ENCODE measurements around the gene TRAF5.
A peak's percentile ranks its signal among the peaks of the same experiment; 100 is the strongest.
"Not testable (repeated sequence)": the region's sequence is repeated elsewhere in the genome, so short reads cannot be mapped to it uniquely, and the experiment has no call there.

The TRAF5 gene

DNA sequence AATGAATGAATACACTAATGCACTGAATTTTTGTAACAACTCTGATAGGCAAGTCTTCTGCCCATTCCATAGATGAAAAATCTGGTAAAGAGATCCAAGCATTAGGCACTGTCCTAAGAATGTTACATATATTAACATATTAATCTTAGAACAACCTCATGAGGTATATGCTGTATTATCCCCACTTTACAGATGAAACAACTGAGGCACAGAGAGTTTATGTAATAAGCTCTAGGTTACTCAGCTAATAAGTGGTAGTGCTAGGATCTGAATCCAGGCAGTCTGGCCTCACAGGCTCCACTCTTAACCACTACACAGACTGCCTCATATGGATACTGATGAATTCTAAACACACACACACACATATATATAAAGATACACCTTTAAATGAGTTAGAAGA is 52.8 kb downstream of the TRAF5 start:
- DNase-seq = no peak

DNA sequence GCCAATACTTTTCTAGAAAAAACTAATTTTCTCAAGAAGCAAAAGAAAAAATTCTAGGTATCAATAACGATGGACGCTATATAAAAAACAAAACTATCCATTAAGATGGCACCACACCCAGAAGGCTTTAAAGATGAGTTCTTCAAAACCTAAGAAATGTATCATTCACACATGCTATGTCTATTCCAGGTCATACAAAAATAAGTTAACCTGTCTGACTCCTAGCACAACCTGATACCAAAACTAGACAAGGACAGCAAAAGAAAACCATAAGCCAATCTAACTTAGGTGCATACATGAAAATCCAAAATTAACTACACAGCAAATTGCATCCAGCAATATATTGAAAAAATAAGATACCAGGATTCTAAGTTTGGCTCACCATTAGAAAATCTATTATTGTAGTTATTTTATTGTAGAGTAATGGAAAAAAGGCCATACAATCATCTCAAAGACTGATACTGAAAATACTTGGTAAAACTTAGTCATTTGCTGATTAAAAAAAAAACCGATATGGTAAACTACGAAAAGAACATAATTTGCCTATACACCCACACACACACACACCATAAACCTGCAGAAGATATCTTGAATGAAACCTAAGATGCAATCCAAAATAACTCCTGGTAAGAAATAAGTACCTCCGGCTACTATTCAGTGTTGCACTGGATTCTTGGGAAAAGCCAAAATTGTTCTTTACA is 55.0 kb downstream of the TRAF5 start:
- DNase-seq = no peak

DNA sequence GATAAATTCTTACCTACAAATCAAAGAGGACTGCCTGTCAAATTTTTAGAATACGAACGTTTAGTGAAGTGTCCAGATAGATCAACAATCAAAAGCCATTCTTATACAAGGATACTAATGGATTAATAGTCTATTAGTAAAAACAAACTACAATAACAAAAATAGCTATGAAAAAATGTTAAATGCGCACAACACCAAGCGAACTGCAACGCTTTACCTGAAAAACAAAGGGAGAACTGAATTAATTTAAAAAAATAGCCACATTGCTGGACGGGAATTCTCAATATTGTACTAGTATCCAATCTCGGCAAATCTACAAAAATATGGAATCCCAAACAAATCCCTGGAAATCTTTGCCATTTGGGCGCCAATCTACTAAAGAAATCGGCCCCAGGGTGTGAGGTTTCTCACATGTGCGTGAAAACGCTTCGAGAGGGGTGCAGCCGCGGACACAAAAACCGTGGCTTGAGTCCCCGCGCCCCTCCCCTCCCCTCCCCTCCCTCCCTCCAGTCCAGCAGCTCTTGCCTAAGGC is 55.6 kb downstream of the TRAF5 start:
- no peak for DNase-seq

DNA sequence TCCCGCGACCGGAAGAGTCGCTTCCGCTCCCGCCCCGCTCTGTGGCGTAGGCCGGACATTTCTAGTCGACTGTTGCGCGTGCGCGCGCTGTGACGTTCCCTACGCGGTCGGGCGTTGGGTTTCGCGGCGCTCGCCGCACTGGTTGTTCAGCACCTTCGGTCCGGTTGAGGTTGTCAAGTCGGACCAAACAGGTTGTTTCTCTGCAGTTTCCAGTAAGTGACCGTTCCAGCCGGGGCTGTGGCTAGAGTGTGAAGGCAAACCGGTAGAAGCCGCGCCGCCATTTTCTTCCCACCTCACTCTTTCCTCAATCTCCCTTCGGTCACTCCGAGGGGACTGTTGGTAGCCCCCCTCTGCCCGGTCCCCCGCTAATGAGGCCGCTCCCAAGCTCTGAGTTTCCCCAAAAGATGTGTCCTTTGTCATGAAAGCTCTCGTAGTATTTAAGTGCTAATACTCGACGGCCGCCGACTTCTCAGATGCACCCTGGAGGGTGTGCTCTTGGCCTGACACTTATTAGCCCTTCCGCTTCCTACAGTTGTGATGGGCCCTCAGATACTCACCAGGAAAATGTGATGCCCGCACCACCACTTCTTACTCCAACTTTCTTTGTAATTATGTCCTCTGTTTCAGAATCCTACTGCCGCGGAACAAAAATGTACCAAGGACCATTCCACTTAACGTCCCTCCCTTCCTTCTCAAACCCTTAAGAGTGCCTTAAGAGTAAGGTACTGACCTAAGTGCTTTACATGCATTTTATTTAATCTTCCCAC is 56.3 kb downstream of the TRAF5 start:
- peak; percentile 34 to 70 (median 52) for DNase-seq

DNA sequence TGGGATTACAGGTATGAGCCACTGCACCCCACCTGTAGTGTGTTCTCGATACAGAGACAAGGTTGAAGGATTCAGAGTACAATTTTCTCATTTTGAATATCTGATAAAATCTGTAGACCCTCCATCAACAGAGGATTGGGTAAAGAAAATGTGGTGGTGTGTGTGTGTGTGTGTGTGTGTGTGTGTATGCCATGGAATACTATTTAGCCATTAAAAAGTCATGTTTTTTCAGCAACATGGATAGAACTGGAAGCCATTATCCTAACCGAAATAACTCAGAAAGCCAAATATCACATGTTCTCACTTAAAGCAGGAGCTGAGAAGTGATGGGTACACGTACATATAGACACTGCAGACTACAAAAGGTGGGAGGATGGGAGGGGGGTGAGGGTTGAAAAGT is 57.9 kb downstream of the TRAF5 start:
- no peak for DNase-seq

DNA sequence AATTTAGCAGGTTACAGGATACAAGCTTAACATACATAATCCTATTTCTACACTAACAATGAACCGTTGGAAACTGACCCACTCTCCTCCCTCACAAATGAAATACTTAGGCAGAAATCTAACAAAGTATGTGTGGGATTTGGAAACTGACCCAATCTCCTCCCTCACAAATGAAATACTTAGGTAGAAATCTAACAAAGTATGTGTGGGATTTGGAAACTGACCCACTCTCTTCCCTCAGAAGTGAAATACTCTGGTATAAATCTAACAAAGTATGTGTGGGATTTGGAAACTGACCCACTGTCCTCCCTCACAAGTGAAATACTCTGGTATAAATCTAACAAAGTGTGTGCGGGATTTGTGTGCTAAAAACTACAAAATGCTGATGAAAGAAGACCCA is 60.3 kb downstream of the TRAF5 start:
- DNase-seq = no peak

DNA sequence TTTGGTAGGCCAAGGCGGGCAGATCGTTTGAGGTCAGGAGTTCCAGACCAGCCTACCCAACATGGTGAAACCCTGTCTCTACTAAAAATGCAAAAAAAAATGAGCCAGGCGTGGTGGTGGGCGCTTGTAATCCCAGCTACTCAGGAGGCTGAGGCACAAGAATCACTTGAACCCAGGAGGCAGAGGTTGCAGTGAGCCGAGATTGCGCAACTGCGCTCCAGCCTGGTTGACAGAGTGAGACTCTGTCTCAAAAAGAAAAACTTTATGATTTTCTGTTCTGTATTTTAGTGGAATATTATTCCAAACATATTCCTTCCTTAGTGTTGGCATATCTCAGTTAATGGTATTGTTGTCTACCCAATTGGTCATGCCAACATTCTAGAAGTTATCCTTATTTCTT is 64.2 kb downstream of the TRAF5 start:
- DNase-seq = not testable (repeated sequence)

DNA sequence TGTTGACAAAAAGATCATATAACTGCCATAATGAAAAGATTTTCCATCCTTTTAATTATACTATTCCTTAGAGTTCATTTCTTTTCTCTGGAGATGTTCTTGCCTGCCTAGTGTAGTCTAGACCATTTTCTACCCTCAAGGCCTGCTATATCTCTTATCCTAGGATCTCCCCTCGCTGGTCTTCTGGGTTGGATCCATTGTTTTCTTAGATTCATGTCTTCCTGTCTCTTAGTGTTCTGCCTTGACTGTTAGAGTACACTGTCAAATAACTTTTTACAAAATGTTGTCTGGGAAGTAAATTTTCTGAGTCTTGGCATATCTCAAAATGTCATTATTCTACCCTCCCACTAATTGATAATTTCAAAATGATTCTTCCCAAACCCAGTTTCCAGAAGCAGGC is 66.6 kb downstream of the TRAF5 start:
- DNase-seq = no peak

DNA sequence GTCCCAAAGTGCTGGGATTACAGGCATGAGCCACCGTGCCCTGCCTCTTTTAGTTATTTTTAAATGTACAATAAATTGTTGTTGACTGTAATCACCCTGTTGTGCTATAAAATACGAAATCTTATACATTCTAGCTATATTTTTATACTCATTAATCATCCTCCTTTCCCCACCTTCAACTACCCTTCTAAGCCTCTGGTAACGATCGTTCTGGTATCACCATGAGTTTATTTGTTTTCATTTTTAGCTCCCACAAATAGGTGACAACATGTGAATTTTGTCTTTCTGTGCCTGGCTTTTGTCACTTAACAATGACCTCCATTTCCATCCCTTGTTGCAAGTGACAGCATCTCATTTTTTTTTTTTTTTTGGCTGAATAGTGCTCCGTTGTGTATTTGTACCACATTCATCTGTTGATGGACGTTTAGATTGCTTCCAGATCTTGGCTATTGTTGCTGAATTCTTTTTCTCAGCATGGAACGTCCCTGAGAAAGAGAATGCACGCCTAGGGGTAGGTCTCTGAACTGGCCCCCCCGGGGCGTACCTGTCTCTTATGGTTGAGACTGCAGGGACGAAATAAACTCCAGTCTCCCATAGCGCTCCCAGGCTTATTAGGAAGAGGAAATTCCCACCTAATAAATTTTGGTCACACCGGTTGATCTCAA is 71.8 kb downstream of the TRAF5 start:
- not testable (repeated sequence) for DNase-seq

DNA sequence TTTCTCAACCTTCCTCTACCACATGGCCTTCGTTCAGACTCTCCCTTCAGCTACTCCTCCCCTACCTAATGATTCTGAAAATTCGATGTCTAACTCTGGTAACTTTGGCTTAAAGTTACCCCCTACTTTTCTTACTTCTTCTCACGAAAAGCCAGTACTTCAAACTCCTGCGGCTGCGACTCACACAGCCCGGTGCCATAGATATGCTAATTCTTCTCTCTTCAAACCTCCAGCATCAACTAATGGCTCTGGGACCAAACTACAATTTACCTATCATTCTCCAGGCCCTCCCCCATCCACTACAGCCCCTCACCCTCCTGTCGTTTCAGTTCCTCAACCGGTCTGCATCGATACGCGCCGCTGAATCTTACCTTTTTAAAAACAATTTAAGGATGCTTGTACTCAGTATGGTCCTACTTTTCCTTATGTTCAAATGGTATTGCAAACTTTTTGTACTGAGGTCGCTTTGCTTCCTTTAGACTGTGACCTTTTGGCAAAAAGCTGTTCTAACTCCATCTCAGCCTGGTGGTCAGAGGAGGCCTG is 73.3 kb downstream of the TRAF5 start:
- DNase-seq = not testable (repeated sequence)

DNA sequence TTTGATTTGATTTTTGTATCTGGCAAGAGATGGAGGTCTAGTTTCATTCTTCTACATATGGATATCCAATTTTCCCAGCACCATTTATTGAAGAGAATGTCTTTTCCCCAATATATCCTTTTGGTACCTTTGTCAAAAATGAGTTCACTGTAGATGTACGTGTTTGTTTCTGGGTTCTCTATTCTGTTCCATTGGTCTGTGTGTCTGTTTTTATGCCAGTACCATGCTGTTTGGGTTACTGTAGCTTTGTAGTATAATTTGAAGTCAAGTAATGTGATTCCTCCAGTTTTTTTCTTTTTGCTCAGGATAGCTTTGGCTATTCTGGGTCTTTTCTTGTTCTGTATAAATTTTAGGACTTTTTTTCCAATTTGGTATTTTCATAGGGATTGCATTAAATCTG is 75.1 kb downstream of the TRAF5 start:
- not testable (repeated sequence) for DNase-seq

DNA sequence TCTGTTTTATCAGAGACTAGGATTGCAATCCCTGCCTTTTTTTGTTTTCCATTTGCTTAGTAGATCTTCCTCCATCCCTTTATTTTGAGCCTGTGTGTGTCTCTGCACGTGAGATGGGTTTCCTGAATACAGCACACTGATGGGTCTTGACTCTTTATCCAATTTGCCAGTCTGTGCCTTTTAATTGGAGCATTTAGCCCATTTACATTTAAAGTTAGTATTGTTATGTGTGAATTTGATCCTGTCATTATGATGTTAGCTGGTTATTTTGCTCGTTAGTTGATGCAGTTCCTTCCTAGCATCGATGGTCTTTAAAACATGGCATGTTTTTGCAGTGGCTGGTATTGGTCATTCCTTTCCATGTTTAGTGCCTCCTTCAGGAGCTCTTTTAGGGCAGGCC is 79.5 kb downstream of the TRAF5 start:
- DNase-seq = not testable (repeated sequence)

DNA sequence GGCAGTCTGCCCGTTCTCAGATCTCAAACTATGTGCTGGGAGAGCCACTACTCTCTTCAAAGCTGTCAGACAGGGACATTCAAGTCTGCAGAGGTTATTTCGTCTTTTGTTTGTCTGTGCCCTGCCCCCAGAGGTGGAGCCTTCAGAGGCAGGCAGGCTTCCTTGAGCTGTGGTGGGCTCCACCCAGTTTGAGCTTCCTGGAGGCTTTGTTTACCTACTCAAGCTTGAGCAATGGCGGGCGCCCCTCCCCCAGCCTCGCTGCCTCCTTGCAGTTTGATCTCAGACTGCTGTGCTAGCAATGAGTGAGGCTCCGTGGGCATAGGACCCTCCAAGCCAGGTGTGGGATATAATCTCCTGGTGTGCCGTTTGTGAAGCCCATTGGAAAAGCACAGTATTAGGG is 81.1 kb downstream of the TRAF5 start:
- not testable (repeated sequence) for DNase-seq

DNA sequence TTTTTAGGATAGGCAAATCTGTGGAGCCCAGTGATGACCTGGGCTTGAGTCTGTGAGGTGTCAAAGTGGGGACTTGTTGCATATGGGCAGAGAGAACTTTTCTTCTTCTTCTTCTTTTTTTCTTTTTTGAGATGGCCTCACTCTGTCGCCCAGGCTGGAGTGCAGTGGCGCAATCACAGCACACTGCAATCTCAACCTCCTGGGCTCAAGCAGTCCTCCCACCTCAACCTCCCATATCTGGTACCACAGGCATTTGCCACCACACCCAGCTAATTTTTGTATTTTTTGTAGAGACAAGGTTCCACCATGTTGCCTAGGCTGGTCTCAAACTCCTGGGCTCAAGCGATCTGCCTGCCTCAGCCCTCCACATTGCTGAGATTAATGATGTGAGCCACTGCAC is 85.0 kb downstream of the TRAF5 start:
- DNase-seq = no peak

DNA sequence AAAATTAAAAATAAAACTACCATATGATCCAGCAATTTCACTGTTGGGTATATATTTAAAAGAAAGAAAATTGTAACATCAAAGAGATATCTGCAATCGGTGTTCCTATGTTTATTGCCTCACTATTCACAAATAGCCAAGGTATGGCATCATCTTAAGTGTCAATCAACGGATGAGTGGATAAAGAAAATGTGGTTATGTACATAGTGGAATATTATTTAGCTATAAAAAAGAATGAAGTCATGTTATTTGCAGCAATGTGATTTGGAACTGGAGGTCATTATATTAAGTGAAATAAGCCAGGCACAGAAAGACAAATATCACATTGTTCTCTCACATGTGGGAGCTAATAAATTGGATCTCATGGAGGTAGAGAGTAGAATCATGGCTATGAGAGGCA is 89.1 kb downstream of the TRAF5 start:
- no peak for DNase-seq

DNA sequence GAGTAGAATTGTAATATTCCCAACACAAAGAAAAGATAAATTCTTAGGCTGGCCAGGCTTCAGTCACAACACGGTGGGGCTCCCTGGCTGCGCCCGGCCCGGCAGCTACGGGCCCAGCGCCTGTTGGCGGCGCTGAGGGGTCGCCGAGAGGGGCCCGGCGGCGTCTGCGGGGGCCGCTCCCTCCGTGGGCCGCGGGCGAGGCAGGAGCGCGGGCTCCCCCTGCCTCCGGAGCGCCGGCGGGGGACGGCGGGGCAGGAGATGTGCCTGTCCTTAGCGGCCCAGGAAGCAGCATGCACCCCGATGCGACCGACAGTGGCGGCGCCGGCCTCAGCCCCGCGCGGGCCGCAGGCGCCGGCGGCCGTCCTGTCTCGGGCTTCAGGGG is 89.6 kb downstream of the TRAF5 start:
- DNase-seq = not testable (repeated sequence)

DNA sequence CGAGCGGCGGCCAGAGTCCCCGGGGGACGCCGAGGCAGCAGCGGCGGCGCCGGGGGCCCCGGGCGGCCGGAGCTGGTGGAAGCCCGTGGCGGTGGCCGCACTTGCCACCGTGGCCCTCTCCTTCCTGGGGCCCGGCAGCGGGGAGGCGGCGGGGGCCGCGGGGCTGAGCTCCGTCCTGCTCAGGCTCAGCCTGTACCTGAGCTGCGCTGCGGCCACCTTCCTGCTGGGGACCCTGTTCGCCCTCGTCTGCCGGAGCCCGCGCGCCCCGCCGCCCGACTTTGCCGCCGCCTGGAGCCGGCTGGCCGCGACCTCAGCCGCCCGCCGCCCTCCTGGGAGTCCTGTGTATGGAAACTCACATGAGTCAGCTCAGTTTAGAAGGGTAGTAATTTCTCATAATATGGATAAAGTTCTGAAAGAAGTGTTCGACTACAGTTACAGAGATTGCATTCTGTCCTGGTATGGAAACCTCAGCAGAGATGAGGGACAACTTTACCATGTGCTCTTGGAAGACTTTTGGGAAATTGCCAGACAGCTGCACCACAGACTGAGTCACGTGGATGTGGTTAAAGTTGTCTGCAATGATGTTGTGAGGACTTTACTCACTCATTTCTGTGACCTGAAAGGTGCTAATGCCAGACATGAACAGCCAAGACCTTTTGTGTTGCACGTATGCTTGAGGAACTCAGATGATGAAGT is 90.1 kb downstream of the TRAF5 start:
- peak in 1 of 4 experiments; percentile 3 for DNase-seq

DNA sequence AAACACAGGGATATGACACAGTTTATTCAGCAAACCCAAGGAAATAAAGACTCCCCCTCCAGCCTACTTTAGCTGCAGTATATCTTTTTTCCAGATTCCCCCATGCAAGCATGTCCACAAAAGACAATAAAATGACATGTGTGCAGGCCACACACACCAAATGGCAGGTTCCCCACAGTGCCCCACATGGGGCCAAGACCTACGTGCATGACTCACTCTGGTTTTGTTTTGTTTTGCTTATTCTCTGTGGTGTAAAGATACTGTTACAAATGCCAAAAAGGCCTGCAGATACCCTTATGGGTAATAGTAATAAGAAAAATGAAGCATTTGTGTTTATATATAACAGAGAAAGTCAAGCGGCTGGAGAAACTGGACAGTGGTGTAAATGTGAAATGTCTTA is 93.8 kb downstream of the TRAF5 start:
- DNase-seq = no peak

DNA sequence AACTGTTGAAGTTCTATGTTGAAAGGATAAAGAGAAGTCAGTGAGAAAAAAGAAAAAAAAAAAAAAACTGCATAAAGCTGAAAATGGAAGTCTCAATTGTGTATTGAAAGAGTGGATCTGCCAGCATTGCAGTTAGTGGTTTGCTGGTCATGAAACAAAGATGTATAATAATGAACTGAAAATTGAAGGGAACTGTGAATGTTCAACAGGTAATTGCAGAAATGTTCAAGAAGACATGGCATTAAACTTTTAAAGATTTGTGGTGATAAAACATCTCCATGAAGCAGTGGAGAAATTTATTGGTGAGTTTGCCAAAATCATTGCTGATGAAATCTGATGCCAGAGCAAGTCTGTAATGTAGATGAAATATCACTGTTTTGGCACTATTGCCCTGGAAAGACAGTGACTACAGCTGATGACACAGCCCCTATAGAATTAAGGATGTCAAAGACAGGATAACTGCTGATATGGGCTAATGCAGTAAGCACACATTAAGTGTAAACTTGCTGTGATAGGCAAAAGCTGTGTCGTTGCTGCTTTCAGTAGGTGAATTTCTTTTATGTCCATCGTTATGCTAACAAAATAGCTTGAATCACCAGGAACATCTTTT is 94.3 kb downstream of the TRAF5 start:
- no peak for DNase-seq

DNA sequence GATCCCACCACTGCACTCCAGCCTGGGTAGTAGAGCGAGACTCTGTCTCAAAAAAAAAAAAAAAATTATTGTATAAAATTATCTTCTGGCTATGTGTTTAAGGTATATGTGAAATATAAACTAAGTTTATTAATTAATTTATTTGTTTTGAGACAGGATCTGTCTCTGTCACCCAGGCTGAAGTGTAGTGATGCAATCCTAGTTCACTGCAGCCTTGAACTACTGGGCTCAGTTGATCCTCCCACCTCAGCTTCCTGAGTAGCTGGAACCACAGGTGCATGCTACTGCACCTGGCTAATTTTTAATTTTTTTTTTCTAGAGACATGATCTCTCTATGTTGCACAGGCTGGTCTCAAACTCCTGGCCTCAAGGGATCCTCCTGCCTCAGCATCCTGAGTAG is 97.4 kb downstream of the TRAF5 start:
- DNase-seq = no peak
